ENCODE measurements around the gene PDIA6.

PDIA6 gene

GRCh38 chr2:10812362-10813162, at the start of gene PDIA6:
TSS of gene PDIA6 (minus strand) at chr2:10812785. CDS start at chr2:10812696, 89 bp downstream.
- Histone ChIP-seq H3K4me1 (ENCODE audit: control insufficient read depth in 1 of 2, insufficient read depth in 2 of 2, low read length in 2 of 2) (peaks cover 0 to 29% of the 10 kb centered on the region in 2 donors), H3K9me3 (ENCODE audit: control insufficient read depth in 1 of 2, low read length in 2 of 2) (no peaks in the 10 kb centered on the region), H3K27ac (ENCODE audit: low read length) (peak within 1 kb of the TSS; percentile 39), H3K4me3 (ENCODE audit: low read depth in 1 of 2, low read length in 2 of 2) (peak within 1 kb of the TSS; percentile 75), H3K36me3 (ENCODE audit: control insufficient read depth in 1 of 2, insufficient read depth in 2 of 2, low read length in 2 of 2) (no peaks in the 10 kb centered on the region), H3K27me3 (ENCODE audit: low read depth, low read length) (no peaks in the 10 kb centered on the region)

- Histone ChIP-seq H3K27me3 (ENCODE audit: low read depth, low read length) (no peaks in the 10 kb centered on the region), H3K9me3 (ENCODE audit: control insufficient read depth in 1 of 2, low read length in 2 of 2) (no peaks in the 10 kb centered on the region), H3K4me1 (ENCODE audit: control insufficient read depth in 1 of 2, insufficient read depth in 2 of 2, low read length in 2 of 2) (peaks cover 0 to under 1% of the 10 kb centered on the region in 2 donors), H3K27ac (ENCODE audit: low read length) (no peak overlapping the region), H3K36me3 (ENCODE audit: control insufficient read depth in 1 of 2, insufficient read depth in 2 of 2, low read length in 2 of 2) (no peaks in the 10 kb centered on the region), H3K4me3 (ENCODE audit: low read depth in 1 of 2, low read length in 2 of 2) (no peak overlapping the region)
Observed at GRCh38 chr2:10862330-10862729, 49.7 kb upstream of the PDIA6 start.

- no peaks in the 10 kb centered on the region for H3K27me3 ChIP-seq (ENCODE audit: low read depth, low read length)
- no peaks in the 10 kb centered on the region for H3K9me3 ChIP-seq (ENCODE audit: control insufficient read depth in 1 of 2, low read length in 2 of 2)
- H3K36me3 ChIP-seq (ENCODE audit: control insufficient read depth in 1 of 2, insufficient read depth in 2 of 2, low read length in 2 of 2): no peaks in the 10 kb centered on the region
- no peaks in the 10 kb centered on the region for H3K4me1 ChIP-seq (ENCODE audit: control insufficient read depth in 1 of 2, insufficient read depth in 2 of 2, low read length in 2 of 2)
- H3K27ac ChIP-seq (ENCODE audit: low read length): no peak overlapping the region
- no peak overlapping the region for H3K4me3 ChIP-seq (ENCODE audit: low read depth in 1 of 2, low read length in 2 of 2)
Observed at GRCh38 chr2:10861765-10862164, 49.2 kb upstream of the PDIA6 start.

- Histone ChIP-seq H3K9me3 (ENCODE audit: control insufficient read depth in 1 of 2, low read length in 2 of 2) (no peaks in the 10 kb centered on the region), H3K27me3 (ENCODE audit: low read depth, low read length) (no peaks in the 10 kb centered on the region), H3K27ac (ENCODE audit: low read length) (no peak overlapping the region), H3K4me3 (ENCODE audit: low read depth in 1 of 2, low read length in 2 of 2) (no peak overlapping the region), H3K36me3 (ENCODE audit: control insufficient read depth in 1 of 2, insufficient read depth in 2 of 2, low read length in 2 of 2) (no peaks in the 10 kb centered on the region), H3K4me1 (ENCODE audit: control insufficient read depth in 1 of 2, insufficient read depth in 2 of 2, low read length in 2 of 2) (no peaks in the 10 kb centered on the region)
Observed at GRCh38 chr2:10860814-10861325, 48.3 kb upstream of the PDIA6 start.

GRCh38 chr2:10860081-10860813, 47.7 kb upstream of the PDIA6 start:
- no peaks in the 10 kb centered on the region for H3K9me3 ChIP-seq (ENCODE audit: control insufficient read depth in 1 of 2, low read length in 2 of 2)
- no peaks in the 10 kb centered on the region for H3K36me3 ChIP-seq (ENCODE audit: control insufficient read depth in 1 of 2, insufficient read depth in 2 of 2, low read length in 2 of 2)
- no peaks in the 10 kb centered on the region for H3K27me3 ChIP-seq (ENCODE audit: low read depth, low read length)
- H3K4me3 ChIP-seq (ENCODE audit: low read depth in 1 of 2, low read length in 2 of 2): no peak overlapping the region
- no peaks in the 10 kb centered on the region for H3K4me1 ChIP-seq (ENCODE audit: control insufficient read depth in 1 of 2, insufficient read depth in 2 of 2, low read length in 2 of 2)
- no peak overlapping the region for H3K27ac ChIP-seq (ENCODE audit: low read length)

GRCh38 chr2:10859278-10859677, 46.7 kb upstream of the PDIA6 start:
- Histone ChIP-seq H3K36me3 (ENCODE audit: control insufficient read depth in 1 of 2, insufficient read depth in 2 of 2, low read length in 2 of 2) (no peaks in the 10 kb centered on the region), H3K4me1 (ENCODE audit: control insufficient read depth in 1 of 2, insufficient read depth in 2 of 2, low read length in 2 of 2) (no peaks in the 10 kb centered on the region), H3K27me3 (ENCODE audit: low read depth, low read length) (no peaks in the 10 kb centered on the region), H3K9me3 (ENCODE audit: control insufficient read depth in 1 of 2, low read length in 2 of 2) (no peaks in the 10 kb centered on the region), H3K27ac (ENCODE audit: low read length) (no peak overlapping the region), H3K4me3 (ENCODE audit: low read depth in 1 of 2, low read length in 2 of 2) (no peak overlapping the region)

GRCh38 chr2:10848541-10848940, 36.0 kb upstream of the PDIA6 start:
- no peak overlapping the region for H3K27ac ChIP-seq (ENCODE audit: low read length)
- no peak overlapping the region for H3K4me3 ChIP-seq (ENCODE audit: low read depth in 1 of 2, low read length in 2 of 2)
- H3K27me3 ChIP-seq (ENCODE audit: low read depth, low read length): no peaks in the 10 kb centered on the region
- no peaks in the 10 kb centered on the region for H3K36me3 ChIP-seq (ENCODE audit: control insufficient read depth in 1 of 2, insufficient read depth in 2 of 2, low read length in 2 of 2)
- H3K4me1 ChIP-seq (ENCODE audit: control insufficient read depth in 1 of 2, insufficient read depth in 2 of 2, low read length in 2 of 2): no peaks in the 10 kb centered on the region
- no peaks in the 10 kb centered on the region for H3K9me3 ChIP-seq (ENCODE audit: control insufficient read depth in 1 of 2, low read length in 2 of 2)

- Histone ChIP-seq H3K4me3 (ENCODE audit: low read depth in 1 of 2, low read length in 2 of 2) (no peak overlapping the region), H3K27me3 (ENCODE audit: low read depth, low read length) (no peaks in the 10 kb centered on the region), H3K27ac (ENCODE audit: low read length) (no peak overlapping the region), H3K36me3 (ENCODE audit: control insufficient read depth in 1 of 2, insufficient read depth in 2 of 2, low read length in 2 of 2) (no peaks in the 10 kb centered on the region), H3K9me3 (ENCODE audit: control insufficient read depth in 1 of 2, low read length in 2 of 2) (peaks cover 0 to 5% of the 10 kb centered on the region in 2 donors), H3K4me1 (ENCODE audit: control insufficient read depth in 1 of 2, insufficient read depth in 2 of 2, low read length in 2 of 2) (no peaks in the 10 kb centered on the region)
Observed at GRCh38 chr2:10847008-10847407, 34.4 kb upstream of the PDIA6 start.

- Histone ChIP-seq H3K27ac (ENCODE audit: low read length) (no peak overlapping the region), H3K4me1 (ENCODE audit: control insufficient read depth in 1 of 2, insufficient read depth in 2 of 2, low read length in 2 of 2) (no peaks in the 10 kb centered on the region), H3K9me3 (ENCODE audit: control insufficient read depth in 1 of 2, low read length in 2 of 2) (peaks cover 0 to 12% of the 10 kb centered on the region in 2 donors), H3K4me3 (ENCODE audit: low read depth in 1 of 2, low read length in 2 of 2) (no peak overlapping the region), H3K27me3 (ENCODE audit: low read depth, low read length) (no peaks in the 10 kb centered on the region), H3K36me3 (ENCODE audit: control insufficient read depth in 1 of 2, insufficient read depth in 2 of 2, low read length in 2 of 2) (no peaks in the 10 kb centered on the region)
Observed at GRCh38 chr2:10846110-10846861, 33.7 kb upstream of the PDIA6 start.

- Histone ChIP-seq H3K4me3 (ENCODE audit: low read depth in 1 of 2, low read length in 2 of 2) (no peak overlapping the region), H3K27me3 (ENCODE audit: low read depth, low read length) (no peaks in the 10 kb centered on the region), H3K9me3 (ENCODE audit: control insufficient read depth in 1 of 2, low read length in 2 of 2) (peaks cover 0 to 19% of the 10 kb centered on the region in 2 donors), H3K36me3 (ENCODE audit: control insufficient read depth in 1 of 2, insufficient read depth in 2 of 2, low read length in 2 of 2) (no peaks in the 10 kb centered on the region), H3K27ac (ENCODE audit: low read length) (no peak overlapping the region), H3K4me1 (ENCODE audit: control insufficient read depth in 1 of 2, insufficient read depth in 2 of 2, low read length in 2 of 2) (no peaks in the 10 kb centered on the region)
Observed at GRCh38 chr2:10845640-10846039, 33.1 kb upstream of the PDIA6 start.

GRCh38 chr2:10844097-10844496, 31.5 kb upstream of the PDIA6 start:
- no peaks in the 10 kb centered on the region for H3K36me3 ChIP-seq (ENCODE audit: control insufficient read depth in 1 of 2, insufficient read depth in 2 of 2, low read length in 2 of 2)
- no peak overlapping the region for H3K4me3 ChIP-seq (ENCODE audit: low read depth in 1 of 2, low read length in 2 of 2)
- peaks cover 0 to 22% of the 10 kb centered on the region in 2 donors for H3K9me3 ChIP-seq (ENCODE audit: control insufficient read depth in 1 of 2, low read length in 2 of 2)
- no peaks in the 10 kb centered on the region for H3K4me1 ChIP-seq (ENCODE audit: control insufficient read depth in 1 of 2, insufficient read depth in 2 of 2, low read length in 2 of 2)
- H3K27me3 ChIP-seq (ENCODE audit: low read depth, low read length): no peaks in the 10 kb centered on the region
- peak overlapping the region; percentile 16 for H3K27ac ChIP-seq (ENCODE audit: low read length)

Measured in muscle layer of duodenum (tissue), 2 donors.